Hepatocyte (in vitro differentiated cells): Measurements from ENCODE around the gene ZFX.

Source experiments
- EZH2 ChIP-seq: fragments of 200-600 bp; sonication (generic); IDR thresholded peaks from 2 replicates; pipeline ENCODE4 v1.6.1; 2016; ENCODE audit warnings: antibody characterized with exemption, mild to moderate bottlenecking, borderline replicate concordance
- TF ChIP-seq, protein P1 (sequence below): fragments of 200-600 bp; sonication (generic); IDR thresholded peaks from 2 replicates; pipeline ENCODE4 v1.5.1; 2016; ENCODE audit warnings: antibody characterized with exemption, mild to moderate bottlenecking; ENCODE audit not compliant: poor library complexity

DNA sequence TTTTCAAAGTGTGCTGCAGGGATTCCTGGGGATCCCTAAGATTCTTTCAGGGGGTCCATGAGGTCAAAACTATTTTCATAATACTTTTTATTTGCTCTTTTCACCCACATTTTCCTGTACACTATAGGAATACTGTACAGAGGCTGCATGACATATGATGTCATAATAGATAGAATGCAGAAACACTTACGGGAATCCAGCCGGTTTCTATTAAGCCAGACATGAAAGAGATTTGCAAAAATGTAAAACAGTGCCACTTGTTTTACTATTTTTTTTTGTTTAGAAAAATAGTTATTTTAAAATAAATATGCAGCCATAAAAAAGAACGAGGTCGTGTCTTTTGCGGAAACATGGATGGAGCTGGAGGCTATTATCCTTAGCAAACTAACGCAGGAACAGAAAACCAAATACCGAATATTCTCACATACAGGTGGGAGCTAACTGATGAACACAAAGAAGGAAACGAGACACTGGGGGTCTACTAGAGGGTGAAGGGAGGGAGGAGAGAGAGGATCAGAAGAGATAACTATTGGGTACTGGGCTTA is 5.0 kb downstream of the ZFX start:
- TF ChIP-seq, protein P1, sequence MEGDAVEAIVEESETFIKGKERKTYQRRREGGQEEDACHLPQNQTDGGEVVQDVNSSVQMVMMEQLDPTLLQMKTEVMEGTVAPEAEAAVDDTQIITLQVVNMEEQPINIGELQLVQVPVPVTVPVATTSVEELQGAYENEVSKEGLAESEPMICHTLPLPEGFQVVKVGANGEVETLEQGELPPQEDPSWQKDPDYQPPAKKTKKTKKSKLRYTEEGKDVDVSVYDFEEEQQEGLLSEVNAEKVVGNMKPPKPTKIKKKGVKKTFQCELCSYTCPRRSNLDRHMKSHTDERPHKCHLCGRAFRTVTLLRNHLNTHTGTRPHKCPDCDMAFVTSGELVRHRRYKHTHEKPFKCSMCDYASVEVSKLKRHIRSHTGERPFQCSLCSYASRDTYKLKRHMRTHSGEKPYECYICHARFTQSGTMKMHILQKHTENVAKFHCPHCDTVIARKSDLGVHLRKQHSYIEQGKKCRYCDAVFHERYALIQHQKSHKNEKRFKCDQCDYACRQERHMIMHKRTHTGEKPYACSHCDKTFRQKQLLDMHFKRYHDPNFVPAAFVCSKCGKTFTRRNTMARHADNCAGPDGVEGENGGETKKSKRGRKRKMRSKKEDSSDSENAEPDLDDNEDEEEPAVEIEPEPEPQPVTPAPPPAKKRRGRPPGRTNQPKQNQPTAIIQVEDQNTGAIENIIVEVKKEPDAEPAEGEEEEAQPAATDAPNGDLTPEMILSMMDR: no peak
- no peak for TF ChIP-seq EZH2
